ENCODE data around the gene NDUFV3. TPM values are rescaled to one million over a fixed set of nuclear protein-coding genes. Genes with fewer than 3 reads are reported as not detected.
A peak's percentile ranks its signal among the peaks of the same experiment; 100 is the strongest.
"Not testable (repeated sequence)": the region's sequence is repeated elsewhere in the genome, so short reads cannot be mapped to it uniquely, and the experiment has no call there.

Gene NDUFV3
- polyA plus RNA-seq, 4 donors: 35.4 to 39.2 (median 37.7) TPM

- no peak for DNase-seq (ENCODE audit: low read depth in 4 of 4, low spot score in 3 of 4)
These were observed 38.6 kb downstream of the NDUFV3 start for GRCh38 chr21:42931560-42932235.

GRCh38 chr21:42932378-42933136 lies 39.4 kb downstream of the NDUFV3 start:
- DNase-seq (ENCODE audit: low read depth in 4 of 4, low spot score in 3 of 4): not testable (repeated sequence)

GRCh38 chr21:42933137-42933970 lies 40.2 kb downstream of the NDUFV3 start:
- not testable (repeated sequence) for DNase-seq (ENCODE audit: low read depth in 4 of 4, low spot score in 3 of 4)

GRCh38 chr21:42933973-42934372 lies 40.9 kb downstream of the NDUFV3 start:
- DNase-seq (ENCODE audit: low read depth in 4 of 4, low spot score in 3 of 4): not testable (repeated sequence)

- DNase-seq (ENCODE audit: low read depth in 4 of 4, low spot score in 3 of 4): not testable (repeated sequence)
These were observed 43.3 kb downstream of the NDUFV3 start for GRCh38 chr21:42936360-42936759.

- DNase-seq (ENCODE audit: low read depth in 4 of 4, low spot score in 3 of 4): not testable (repeated sequence)
These were observed 44.2 kb downstream of the NDUFV3 start for GRCh38 chr21:42937034-42937940.

- DNase-seq (ENCODE audit: low read depth in 4 of 4, low spot score in 3 of 4): no peak
These were observed 45.0 kb downstream of the NDUFV3 start for GRCh38 chr21:42937960-42938605.

GRCh38 chr21:42938606-42938995 lies 45.5 kb downstream of the NDUFV3 start:
- DNase-seq (ENCODE audit: low read depth in 4 of 4, low spot score in 3 of 4): not testable (repeated sequence)

- DNase-seq (ENCODE audit: low read depth in 4 of 4, low spot score in 3 of 4): peak in 3 of 4 donors; percentile 64 to 71 (median 68)
These were observed 46.7 kb downstream of the NDUFV3 start for GRCh38 chr21:42939582-42940413.

GRCh38 chr21:42941696-42942085 lies 48.6 kb downstream of the NDUFV3 start:
- DNase-seq (ENCODE audit: low read depth in 4 of 4, low spot score in 3 of 4): no peak

- no peak for DNase-seq (ENCODE audit: low read depth in 4 of 4, low spot score in 3 of 4)
These were observed 49.1 kb downstream of the NDUFV3 start for GRCh38 chr21:42942244-42942643.

GRCh38 chr21:42949094-42949755 lies 56.1 kb downstream of the NDUFV3 start:
- not testable (repeated sequence) for DNase-seq (ENCODE audit: low read depth in 4 of 4, low spot score in 3 of 4)

- not testable (repeated sequence) for DNase-seq (ENCODE audit: low read depth in 4 of 4, low spot score in 3 of 4)
These were observed 58.1 kb downstream of the NDUFV3 start for GRCh38 chr21:42951193-42951592.

GRCh38 chr21:42956824-42957630 lies 63.9 kb downstream of the NDUFV3 start:
- no peak for DNase-seq (ENCODE audit: low read depth in 4 of 4, low spot score in 3 of 4)

GRCh38 chr21:42958122-42958521 lies 65.0 kb downstream of the NDUFV3 start:
- DNase-seq (ENCODE audit: low read depth in 4 of 4, low spot score in 3 of 4): not testable (repeated sequence)

GRCh38 chr21:42959728-42960127 lies 66.6 kb downstream of the NDUFV3 start:
- no peak for DNase-seq (ENCODE audit: low read depth in 4 of 4, low spot score in 3 of 4)

GRCh38 chr21:42962380-42963007 lies 69.4 kb downstream of the NDUFV3 start:
- DNase-seq (ENCODE audit: low read depth in 4 of 4, low spot score in 3 of 4): no peak
